SHP77 treated with DMSO at 0.1 percent for 48 hours (cell line): Measurements from ENCODE around the gene GLP2R.
A peak's percentile ranks its signal among the peaks of the same experiment; 100 is the strongest.

Experiments used
- DNase-seq: peaks from one replicate; lab custom pipeline; 2025; lab: John Stamatoyannopoulos, UW

GLP2R gene

DNA sequence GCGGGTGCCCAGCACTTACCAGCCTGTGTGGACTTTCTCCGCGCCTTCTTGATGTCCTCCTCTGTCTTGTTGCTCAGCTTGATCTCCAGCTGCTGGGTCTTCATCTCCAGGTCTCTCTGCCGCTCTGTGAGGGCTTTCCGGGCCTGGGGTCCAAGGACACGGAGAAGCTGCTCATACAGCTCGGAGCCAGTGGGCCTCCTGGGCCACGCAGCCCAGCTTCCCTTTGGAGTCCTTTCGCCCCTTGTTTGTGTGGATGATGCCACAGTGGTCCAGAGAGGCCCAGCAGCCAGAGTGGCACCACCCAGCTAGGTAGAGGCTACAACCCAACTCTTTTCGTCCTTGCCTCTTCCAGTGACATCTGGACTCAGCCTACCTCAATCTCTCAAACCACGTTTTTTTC, 99.7 kb downstream of the GLP2R start:
- DNase-seq = no peak

DNA sequence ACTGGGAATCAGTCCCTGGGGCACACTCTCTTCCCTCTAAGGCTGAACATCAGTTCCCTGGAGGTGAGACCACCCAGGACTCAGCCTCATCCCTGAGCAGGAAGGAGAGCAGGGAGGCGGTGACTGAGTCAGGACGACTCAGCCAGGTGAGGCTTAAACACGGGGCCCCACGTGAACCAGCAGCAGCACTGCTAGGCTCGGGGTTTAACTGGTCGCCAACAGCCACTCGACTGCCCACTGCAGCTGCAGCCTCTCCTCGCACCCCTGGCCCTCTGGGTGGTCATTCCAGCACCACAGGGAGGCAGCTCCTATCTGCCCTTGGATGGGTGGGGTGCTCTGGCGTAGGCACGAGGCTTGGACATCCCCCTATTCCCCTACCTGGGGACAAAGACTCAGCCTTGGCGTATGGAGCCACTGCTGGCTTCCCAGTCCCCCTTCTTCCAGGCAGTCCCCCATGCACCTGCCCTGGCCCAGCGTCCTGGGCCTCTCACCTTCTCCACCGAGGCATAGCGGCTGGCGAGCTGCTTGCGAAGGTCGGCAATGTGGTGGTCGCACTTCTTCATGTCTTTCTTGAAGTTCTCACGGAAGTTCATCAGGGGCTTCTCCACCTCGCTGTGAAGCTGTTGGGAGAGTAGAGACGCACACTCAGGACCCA, 100.6 kb downstream of the GLP2R start:
- DNase-seq = no peak

DNA sequence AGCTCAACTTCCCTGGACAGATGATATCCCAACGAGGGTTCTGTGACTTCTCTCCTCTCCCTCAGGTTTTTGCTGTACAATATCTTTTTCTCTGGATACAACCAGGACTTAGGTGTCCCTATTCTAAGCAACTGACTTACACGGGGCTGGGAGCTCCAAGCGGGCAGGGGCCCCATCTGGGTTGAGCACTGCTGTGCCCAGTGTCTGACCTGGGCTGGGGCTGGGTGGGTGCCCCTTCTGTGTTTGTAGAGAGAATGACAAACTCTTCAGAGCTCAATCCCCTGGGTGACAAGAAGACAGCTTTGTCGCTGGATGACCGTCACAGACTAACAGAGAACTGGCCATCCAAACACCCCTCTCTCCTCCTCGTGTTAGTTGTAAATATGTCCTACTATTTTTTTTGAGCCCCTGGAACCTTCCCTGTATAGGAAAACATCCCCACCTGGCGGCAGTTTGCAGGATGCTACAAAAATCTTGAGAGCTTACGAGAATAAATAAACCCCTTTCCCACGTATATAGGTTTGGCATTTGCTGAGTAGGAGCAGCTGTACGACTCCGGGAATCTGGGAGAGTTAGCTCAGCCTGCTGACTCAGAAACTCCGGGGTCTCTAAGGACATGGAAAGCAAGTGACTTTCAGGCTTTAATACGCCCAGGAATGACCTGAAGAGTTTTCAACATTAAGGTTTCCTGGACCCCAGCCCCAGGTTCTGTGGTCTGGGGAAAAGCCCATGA, 103.0 kb downstream of the GLP2R start:
- peak; percentile 27 for DNase-seq

DNA sequence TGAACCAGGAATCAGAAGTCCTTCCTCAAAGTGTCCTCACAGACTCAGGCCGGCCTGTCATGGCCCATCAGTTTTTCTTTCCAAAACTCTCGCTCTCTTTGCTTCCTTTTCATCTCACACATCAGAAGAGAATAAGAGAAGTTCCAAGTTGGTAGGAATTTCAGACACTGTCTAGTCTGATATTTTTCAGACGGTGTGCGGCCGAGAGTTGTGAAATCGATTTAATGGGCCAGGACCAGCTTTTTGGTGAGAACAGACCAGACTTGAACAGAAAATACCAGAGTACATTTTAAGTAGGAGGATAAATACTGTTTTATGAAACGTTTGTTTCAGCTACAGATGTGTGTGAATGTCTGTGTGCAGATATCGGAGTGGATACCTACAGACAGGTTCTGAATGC, 104.1 kb downstream of the GLP2R start:
- DNase-seq = no peak

DNA sequence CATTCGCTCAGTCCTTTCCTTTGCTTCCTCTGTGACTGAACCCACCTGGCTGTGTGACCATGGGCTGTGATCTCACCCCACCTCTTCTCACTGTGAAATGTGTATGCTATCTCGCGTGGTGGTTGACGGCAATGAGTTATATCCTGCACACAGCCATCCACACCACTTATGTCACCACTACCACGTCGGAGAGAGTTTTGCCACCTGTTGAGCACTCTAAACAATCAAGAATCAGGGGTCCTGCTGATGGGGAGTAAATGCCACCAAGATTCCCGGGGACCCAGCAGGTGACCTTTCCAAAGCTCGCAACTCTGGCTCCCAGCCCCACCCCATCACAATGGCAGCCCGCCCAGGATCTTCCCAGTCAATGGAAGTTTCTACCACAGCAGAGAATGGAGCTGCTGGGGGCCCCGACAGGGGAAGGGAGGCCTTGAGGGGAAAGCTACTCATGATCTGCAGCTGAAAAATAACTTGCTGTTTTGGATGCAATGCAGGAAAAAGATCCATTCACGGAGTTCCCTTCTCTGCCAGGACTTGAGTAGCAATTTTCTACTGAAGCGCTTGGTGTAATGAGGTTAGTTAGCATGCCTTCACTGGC, 105.5 kb downstream of the GLP2R start:
- no peak for DNase-seq

DNA sequence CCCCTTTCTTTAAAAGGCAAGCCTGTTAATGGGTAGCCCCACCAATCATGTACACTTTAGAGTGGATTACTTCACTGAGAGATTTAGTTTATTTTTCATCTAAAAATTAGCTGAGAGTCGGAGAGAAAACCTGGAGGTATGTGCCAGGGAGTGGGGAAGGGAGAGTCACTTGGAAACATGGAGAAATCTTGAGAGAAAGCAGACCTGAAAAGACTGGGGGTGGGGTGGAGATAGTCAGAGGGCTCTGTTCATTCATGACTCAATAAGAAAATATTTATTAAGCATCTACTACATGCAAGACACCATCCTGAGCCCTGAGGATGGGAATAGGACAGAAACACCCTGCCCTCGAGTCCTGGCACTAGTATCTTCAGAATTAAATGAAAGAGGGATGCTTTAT, 106.8 kb downstream of the GLP2R start:
- DNase-seq = no peak

DNA sequence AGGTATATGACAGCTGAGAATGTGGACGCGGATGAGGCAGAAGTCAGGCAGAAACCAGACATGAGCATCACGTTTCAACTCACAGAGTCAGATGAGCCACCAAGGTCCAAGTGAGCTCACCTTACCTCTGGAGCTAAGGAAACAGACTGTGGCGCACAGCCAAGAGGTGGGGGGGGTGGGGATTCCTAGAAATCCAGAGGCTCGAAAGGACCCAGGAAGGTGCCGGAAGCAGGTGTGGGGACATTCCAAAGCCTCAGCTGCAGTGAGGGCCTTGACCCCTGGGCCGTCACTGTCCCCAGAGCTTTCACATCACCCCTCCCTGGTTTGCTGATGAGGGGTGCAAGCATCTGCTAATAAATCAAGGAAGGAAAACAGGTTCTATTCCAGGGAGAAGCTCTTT, 108.6 kb downstream of the GLP2R start:
- DNase-seq = no peak

DNA sequence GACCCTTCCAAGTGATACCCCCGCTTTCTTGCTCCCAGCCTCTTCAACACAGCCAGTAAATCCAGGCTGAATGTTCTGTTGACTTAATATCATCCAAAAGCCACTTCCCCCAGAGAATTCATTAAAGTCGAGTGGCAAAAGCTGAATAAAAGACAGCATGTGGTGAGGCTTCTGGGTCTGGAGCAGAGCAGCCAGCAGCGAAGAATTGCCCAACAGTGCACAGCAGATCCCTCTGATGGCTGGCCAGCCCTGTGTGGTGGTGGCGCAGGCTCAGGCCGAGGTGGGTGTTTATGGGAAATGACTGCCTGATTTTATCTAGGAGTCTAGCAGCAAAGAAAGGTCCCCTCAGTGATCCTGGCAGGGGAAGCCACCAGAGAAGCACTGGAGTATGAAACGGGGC, 109.7 kb downstream of the GLP2R start:
- DNase-seq = no peak

DNA sequence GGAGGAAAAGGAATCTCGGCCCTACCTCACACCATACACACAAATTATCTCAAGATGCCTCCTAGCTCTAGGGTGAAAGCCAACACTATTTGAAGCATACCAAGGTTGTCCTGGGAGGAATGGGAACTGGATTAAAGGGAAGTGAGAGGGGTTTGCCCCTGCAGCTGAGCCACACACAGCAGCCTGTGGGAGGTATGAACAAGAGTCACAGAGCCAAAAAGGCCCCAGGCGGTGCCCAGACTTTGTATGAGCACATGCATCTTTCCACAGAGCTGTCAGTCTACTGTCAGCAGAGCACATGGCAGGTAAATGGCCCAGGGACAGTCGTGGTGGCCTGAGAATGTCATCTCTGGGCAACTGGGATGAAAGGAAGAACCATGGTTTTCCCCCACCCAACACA, 110.4 kb downstream of the GLP2R start:
- DNase-seq = no peak

DNA sequence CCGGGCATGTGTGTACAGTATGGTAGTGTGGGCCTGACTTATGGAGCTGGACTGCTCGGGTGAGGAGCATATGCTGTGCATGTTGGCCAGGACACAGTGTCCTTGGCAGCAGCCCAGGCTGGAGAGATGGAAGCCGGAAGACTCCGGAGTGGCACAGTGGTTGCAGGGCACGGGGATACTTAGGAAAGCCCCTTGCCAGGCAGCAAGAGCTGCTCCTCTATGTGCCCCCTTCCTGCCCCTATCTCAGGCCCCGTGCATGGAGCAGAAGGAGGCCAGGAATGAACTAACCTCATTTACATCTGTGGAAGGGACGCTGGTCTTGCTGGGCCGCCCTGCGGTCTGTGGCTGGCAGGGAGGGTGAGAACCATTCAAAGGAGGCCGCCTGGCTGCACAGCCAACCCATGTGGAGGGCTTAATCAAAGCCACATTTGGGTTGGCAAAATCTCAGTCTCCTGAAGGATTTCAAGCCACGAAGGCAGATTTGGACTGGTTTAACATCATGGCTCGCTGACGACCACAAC, 111.6 kb downstream of the GLP2R start:
- no peak for DNase-seq

DNA sequence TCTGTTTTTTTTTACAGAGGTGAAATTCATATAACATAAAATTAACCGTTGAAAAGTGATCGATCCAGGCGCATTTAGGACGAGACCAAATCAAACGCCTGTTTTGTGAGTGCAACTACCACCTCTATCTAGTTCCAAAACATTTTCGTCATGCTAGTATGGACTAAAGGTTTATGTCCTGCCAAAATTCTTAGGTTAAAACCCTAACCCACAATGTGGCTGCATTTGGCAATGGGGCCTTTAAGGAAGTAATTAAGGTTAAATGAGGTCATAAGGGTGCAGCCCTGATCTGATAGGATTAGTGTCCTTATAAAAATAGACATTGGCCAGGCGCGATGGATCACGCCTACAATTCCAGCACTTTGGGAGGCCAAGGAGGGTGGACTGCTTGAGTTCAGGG, 112.2 kb downstream of the GLP2R start:
- DNase-seq = no peak

DNA sequence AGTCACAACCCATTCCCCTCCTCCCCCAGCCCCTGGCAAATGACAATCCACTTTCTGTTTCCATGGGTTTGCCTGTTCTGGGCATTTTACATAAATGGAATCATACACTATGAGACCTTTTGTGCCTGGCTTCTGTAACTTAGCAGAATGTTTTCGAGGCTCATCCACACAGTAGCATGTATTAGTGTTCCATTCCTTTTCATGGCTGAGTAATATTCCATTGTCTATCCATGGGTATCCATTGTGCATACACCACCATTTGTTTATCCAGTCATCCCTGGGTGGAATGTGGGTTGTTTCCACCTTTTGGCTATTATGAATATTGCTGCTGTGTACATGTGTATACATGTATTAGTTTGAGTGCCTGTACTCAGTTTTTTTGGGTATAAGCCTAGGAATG, 113.0 kb downstream of the GLP2R start:
- no peak for DNase-seq

DNA sequence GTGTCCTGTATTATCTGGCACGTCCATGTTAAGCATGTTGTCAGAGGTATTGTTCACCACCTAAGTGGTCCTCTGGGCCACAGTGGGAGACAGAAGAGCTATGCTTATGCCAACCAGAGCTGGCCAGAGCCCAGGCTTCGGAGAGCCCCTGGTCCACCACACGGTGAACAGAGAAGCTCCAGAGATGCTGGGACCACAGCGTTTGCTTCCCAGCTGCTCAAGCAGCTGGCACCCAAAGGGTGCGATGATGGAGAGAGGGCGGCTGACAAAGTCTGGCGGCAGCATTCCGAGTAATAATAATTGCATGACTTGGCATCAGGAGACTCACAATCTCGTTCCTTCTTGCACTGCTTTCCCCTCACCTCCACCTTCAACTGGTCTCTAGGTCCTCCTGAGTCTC, 115.1 kb downstream of the GLP2R start:
- DNase-seq = no peak

DNA sequence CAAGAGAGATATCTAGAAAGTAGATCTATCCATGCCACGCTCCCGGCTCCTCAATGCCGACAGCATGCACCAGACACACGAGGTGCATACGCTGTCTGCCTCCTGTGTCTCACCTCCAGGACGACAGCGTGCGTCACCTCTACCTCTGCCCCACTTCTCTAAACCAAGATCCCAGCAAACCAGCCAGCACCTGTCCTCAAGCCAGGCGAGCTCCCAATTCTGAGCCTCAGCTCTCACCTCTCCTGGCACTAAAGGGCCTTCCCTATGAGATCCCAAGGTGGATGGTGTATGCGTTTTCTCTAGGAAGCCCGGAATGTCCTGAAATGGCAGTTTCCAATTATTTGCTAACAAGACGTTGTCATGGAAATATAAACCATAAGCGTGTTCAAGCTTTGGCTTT, 115.6 kb downstream of the GLP2R start:
- no peak for DNase-seq
